Smooth muscle cell (in vitro differentiated cells): ENCODE measurements around the gene NPNT. TPM values are rescaled to one million over a fixed set of nuclear protein-coding genes. Genes with fewer than 3 reads are reported as not detected.

Source experiments
- DNase-seq: peaks from one replicate; lab custom pipeline; 2025; ENCODE audit not compliant: unreplicated experiment; lab: John Stamatoyannopoulos, UW
- H2AFZ ChIP-seq: fragments of 200-600 bp; sonication (generic); 2 replicates; pipeline ENCODE4 v1.6.0; 2016; ENCODE audit warnings: antibody characterized with exemption, low read depth, mild to moderate bottlenecking
- H3F3A ChIP-seq: fragments of 200-600 bp; sonication (generic); 2 replicates; pipeline ENCODE4 v1.6.0; 2017; ENCODE audit warnings: antibody characterized with exemption, low read depth
- H3K27ac ChIP-seq: fragments of 200-600 bp; sonication (generic); 2 replicates; pipeline ENCODE4 v1.5.1; 2016; ENCODE audit warnings: low read depth, mild to moderate bottlenecking
- H3K27me3 ChIP-seq: fragments of 200-600 bp; sonication (generic); 2 replicates; pipeline ENCODE4 v1.6.1; 2016; ENCODE audit warnings: low read depth, mild to moderate bottlenecking
- H3K36me3 ChIP-seq: fragments of 200-600 bp; sonication (generic); 2 replicates; pipeline ENCODE4 v1.5.1; 2016; ENCODE audit warnings: low read depth
- H3K4me1 ChIP-seq: fragments of 200-600 bp; sonication (generic); 2 replicates; pipeline ENCODE4 v1.5.1; 2016; ENCODE audit warnings: low read depth
- H3K4me2 ChIP-seq: fragments of 200-600 bp; sonication (generic); 2 replicates; pipeline ENCODE4 v1.6.0; 2016; ENCODE audit warnings: mild to moderate bottlenecking
- H3K4me3 ChIP-seq: fragments of 200-600 bp; sonication (generic); 2 replicates; pipeline ENCODE4 v1.5.1; 2016; ENCODE audit warnings: mild to moderate bottlenecking
- H3K79me2 ChIP-seq: fragments of 200-600 bp; sonication (generic); 2 replicates; pipeline ENCODE4 v1.6.0; 2016; ENCODE audit warnings: low read depth, mild to moderate bottlenecking
- H3K9ac ChIP-seq: fragments of 200-600 bp; sonication (generic); 2 replicates; pipeline ENCODE4 v1.6.0; 2016; ENCODE audit warnings: low read depth
- H3K9me3 ChIP-seq: fragments of 200-600 bp; sonication (generic); replicated peaks from 2 replicates; pipeline ENCODE4 v1.5.1; 2016; ENCODE audit warnings: low read depth
- H4K20me1 ChIP-seq: fragments of 200-600 bp; sonication (generic); 2 replicates; pipeline ENCODE4 v1.6.0; 2016; ENCODE audit warnings: low read depth
- CTCF ChIP-seq: fragments of 200-600 bp; sonication (generic); IDR thresholded peaks from 2 replicates; pipeline ENCODE4 v1.5.1; 2017; ENCODE audit warnings: borderline replicate concordance, mild to moderate bottlenecking, antibody characterized with exemption; ENCODE audit not compliant: insufficient read depth, poor library complexity, severe bottlenecking
- WGBS: methylation state at CpG from one replicate; pipeline ENCODE4 v1.1.7; 2016; ENCODE audit warnings: low lambda C conversion rate; 5-methylcytosine and 5-hydroxymethylcytosine counted together
- polyA plus RNA-seq: library from polyadenylated mRNA; unstranded; fragments of >200 nt; fragmentation: Nextera tagmentation; extraction: Ambion mirVana; gene quantifications from 2 replicates; pipeline ENCODE4 v1.2.1, GENCODE V29; 2016
- total RNA-seq: library from RNA; depleted of rRNA; stranded (reverse); fragments of >200 nt; gene quantifications from 2 replicates; pipeline ENCODE4 v1.2.3, GENCODE V29; 2014

The NPNT gene
- total and polyA plus RNA-seq, 2 experiments from 2014 or later: 0.43 to 0.45 TPM

- H3K4me2 ChIP-seq: no peak overlapping the region
- no peak overlapping the region for H2AFZ ChIP-seq
- H4K20me1 ChIP-seq: no peaks in the 10 kb centered on the region
- H3K9ac ChIP-seq: no peak overlapping the region
- no peaks in the 10 kb centered on the region for H3K27me3 ChIP-seq
- no peak overlapping the region for H3K27ac ChIP-seq
- no peaks in the 10 kb centered on the region for H3K9me3 ChIP-seq
- no peak for DNase-seq
- H3K4me3 ChIP-seq: no peak overlapping the region
- H3K79me2 ChIP-seq: no peaks in the 10 kb centered on the region
- peaks cover 6% of the 10 kb centered on the region for H3K4me1 ChIP-seq
- H3F3A ChIP-seq: no peaks in the 10 kb centered on the region
- WGBS: 96% methylated on average over 5 of the region's 5 CpGs
- no peaks in the 10 kb centered on the region for H3K36me3 ChIP-seq
- no peak for TF ChIP-seq CTCF
These were observed 99.7 kb downstream of the NPNT start for GRCh38 chr4:105994841-105995501.

GRCh38 chr4:105996845-105997244, 101.6 kb downstream of the NPNT start:
- Histone ChIP-seq H3K9ac (no peak overlapping the region), H3K4me1 (peaks cover 6% of the 10 kb centered on the region), H2AFZ (no peak overlapping the region), H3K27me3 (no peaks in the 10 kb centered on the region), H3K36me3 (no peaks in the 10 kb centered on the region), H4K20me1 (no peaks in the 10 kb centered on the region), H3K4me3 (no peak overlapping the region), H3F3A (no peaks in the 10 kb centered on the region), H3K27ac (no peak overlapping the region), H3K9me3 (no peaks in the 10 kb centered on the region), H3K79me2 (no peaks in the 10 kb centered on the region), H3K4me2 (peak overlapping the region; percentile 72)
- no peak for TF ChIP-seq CTCF
- DNase-seq: no peak
- 30% methylated on average over 7 of the region's 7 CpGs for WGBS

GRCh38 chr4:105998171-105999063, 103.1 kb downstream of the NPNT start:
- H3K4me2 ChIP-seq: peak overlapping the region; percentile 72
- no peaks in the 10 kb centered on the region for H3F3A ChIP-seq
- no peak overlapping the region for H3K9ac ChIP-seq
- no peaks in the 10 kb centered on the region for H3K79me2 ChIP-seq
- no peak for DNase-seq
- H3K4me3 ChIP-seq: peak overlapping the region; percentile 30
- no peaks in the 10 kb centered on the region for H3K36me3 ChIP-seq
- TF ChIP-seq CTCF: no peak
- H3K27ac ChIP-seq: no peak overlapping the region
- H4K20me1 ChIP-seq: no peaks in the 10 kb centered on the region
- no peak overlapping the region for H2AFZ ChIP-seq
- H3K27me3 ChIP-seq: no peaks in the 10 kb centered on the region
- no peaks in the 10 kb centered on the region for H3K9me3 ChIP-seq
- peaks cover 6% of the 10 kb centered on the region for H3K4me1 ChIP-seq
- WGBS: 21% methylated on average over 7 of the region's 7 CpGs
